GM19324 (cell line): ENCODE measurements around the gene RIN1.

ENCODE experiments used
- ATAC-seq: cut with Tn5 transposase; IDR thresholded peaks from one replicate; pipeline ENCODE4 v1.9.1; 2021; ENCODE audit warnings: mild to moderate bottlenecking, moderate library complexity; ENCODE audit not compliant: unreplicated experiment, low FRiP score

RIN1 gene

DNA sequence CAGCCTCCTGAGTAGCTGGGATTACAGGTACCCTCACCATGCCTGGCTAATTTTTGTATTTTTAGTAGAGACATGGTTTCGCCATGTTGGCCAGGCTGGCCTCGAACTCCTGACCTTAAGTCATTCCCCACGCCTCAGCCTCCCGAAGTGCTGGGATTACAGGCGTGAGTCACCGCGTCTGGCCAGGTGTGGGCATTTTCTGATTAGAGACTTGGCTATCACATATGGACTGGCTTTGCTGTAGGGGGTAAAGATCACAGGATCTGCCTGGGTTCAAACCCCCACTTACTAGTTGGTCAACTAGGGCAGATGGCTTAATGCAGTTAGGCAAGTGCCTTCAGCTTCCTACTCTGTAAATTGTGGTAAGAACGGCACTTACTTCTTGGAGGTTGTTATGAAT, 25.9 kb downstream of the RIN1 start:
- ATAC-seq: no peak

DNA sequence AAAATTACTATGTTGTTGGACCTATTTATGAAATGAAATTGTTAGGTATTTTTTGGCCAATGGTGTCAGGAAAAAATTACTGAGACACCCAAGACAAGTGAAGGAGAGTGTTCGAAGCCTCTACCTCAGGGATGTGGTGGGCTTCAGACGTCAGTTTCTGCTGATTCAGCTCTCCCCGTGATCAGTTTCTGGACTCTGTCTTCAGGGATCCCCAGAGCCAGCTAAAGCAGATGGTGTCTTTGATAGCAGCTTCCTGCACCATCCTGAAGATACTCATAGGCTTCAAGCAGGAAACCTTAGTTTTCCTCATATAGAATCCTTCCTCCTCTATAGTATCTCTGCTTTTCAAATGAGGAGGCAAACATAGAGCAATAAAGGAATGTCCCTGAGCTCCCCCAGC, 26.8 kb downstream of the RIN1 start:
- no peak for ATAC-seq

DNA sequence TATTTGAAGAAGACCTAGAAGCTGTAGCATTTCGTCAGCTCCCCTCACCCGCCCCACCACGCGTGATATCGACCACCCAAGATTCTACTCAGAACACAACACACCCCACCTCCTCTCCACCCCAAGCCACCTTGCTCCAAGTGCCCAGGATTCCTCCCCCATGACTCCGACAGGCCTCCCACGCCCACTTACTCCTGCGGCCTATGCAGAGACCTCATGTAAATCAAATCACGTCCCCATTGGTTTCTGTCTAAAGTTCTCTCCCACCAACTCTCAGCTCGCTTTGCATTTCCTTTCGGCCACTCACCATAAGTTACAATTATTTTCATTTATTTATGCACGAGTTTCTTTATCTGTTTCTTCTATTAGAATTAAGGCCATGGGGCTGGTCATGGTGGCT, 33.6 kb downstream of the RIN1 start:
- no peak for ATAC-seq

DNA sequence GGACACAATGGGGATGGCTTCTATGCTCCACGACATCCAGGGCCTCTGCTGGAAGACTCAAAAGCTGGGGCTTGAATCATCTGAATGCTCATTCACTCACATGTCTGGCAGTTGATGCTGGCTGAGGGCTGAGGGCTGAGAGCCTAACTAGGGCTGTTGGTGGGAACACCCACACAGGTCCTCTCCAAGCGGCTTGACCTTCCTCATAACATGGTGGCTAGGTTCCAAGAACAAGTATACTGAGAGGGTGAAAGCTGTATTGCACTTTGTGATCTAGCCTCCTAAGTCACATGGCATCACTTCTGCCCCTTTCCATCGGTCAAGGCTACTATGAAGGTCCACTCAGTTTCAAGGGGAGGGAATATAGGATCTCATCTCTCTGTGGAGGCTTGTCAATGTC, 37.0 kb downstream of the RIN1 start:
- ATAC-seq: no peak

DNA sequence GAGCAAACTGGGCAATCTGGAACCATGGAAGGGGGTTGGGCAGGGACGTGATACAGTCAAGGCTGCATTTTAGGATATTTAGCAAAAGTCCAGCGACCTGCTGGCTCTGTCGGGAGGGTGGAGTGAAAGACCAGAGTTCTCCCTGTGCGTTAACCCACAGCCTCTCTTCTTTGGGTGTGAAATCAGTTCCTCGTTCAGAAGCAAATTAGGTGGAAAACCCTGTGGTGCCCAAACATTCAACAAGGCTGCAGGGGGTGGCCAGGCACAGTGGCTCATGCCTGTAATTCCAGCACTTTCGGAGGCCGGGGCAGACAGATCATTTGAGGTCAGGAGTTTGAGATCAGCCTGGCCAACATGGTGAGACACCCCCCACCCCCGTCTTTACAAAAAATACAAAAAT, 38.6 kb downstream of the RIN1 start:
- no peak for ATAC-seq

DNA sequence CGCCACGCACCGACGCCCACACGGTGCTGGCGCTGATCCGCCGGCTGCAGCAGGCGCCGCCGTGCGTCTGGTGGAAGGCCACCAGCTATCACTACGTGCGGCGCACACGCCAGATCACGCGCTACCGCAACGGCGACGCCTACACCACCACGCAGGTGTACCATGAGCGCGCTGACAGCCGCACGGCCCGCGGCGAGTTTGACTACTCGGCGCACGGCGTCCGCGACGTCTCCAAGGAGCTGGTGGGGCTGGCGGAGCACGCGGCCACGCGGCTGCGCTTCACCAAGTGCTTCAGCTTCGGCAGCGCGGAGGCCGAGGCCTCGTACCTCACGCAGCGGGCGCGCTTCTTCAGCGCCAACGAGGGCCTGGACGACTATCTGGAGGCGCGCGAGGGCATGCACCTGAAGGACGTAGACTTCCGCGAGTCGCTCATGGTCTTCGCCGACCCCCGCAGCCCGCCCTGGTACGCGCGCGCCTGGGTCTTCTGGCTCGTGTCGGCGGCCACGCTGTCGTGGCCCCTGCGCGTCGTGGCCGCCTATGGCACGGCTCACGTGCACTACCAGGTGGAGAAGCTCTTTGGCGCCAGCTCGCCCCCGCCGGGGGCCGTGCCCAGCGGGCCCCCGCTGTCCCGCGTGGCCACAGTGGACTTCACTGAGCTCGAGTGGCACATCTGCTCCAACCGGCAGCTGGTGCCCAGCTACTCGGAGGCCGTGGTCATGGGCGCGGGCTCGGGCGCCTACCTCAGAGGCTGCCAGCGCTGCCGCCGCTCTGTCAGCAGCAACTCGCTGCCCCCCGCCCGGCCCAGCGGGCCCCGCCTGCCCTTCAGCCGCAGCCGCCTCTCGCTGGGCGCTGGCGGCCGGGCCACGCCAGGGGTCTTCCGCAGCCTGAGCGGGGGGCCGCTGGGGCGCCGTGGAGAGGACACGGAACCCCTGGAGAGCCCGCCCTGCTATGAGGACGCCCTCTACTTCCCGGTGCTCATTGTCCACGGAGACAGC, 41.3 kb downstream of the RIN1 start:
- ATAC-seq: no peak

DNA sequence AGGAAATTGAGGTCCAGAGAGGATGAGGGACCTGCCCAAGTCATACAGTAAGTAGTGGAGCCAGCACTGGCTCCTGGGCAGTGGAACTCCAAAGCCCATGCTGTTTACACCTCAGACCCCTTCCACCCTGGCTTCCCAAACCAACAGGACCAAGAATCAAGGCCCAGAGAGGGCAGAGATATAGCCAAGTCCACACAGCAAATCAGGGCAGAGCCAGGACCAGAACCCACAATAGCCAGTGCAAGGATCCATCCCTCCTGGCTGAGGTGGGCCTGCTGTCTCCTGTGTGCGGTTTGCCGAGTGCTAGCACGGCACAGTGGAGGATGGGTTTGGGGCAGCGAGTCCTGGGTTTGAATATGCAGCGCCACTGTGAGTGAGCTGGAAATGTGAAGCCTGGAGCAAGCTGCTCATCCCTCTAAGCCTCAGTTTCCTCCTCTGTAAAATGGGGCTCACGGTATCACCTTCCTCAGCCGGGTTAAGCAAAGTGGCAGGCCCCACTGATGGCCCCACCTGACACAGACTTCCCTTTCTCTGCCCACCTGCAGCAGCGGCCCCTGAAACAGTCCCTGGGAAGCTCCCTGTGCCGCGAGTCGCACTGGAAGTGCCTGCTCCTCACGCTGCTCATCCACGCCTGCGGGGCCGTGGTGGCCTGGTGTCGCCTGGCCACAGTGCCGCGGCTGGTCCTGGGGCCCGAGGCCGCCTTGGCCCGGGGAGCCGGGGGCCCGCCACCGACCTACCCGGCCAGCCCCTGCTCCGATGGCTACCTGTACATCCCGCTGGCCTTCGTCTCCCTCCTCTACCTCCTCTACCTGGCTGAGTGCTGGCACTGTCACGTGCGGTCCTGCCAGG, 42.2 kb downstream of the RIN1 start:
- ATAC-seq: no peak

DNA sequence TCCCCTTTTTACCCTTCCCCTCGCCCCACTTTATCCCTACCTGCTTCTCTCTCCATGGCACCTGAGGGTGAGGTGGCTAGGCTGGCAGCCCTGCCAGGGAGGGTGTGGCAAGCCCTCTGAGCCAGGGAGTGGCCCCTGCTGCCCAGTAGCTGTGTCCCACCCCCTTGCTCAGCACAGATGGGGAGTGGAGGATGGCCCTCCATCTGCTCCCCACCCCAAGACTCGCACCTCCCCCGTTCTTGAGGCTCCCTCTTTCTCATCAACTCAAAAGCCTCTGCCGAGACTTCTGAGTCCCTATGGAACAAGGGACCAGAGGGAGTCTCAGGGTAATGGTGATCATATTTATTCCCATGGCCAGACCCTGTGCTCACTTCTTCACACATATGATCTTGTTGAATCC, 42.9 kb downstream of the RIN1 start:
- ATAC-seq: no peak

DNA sequence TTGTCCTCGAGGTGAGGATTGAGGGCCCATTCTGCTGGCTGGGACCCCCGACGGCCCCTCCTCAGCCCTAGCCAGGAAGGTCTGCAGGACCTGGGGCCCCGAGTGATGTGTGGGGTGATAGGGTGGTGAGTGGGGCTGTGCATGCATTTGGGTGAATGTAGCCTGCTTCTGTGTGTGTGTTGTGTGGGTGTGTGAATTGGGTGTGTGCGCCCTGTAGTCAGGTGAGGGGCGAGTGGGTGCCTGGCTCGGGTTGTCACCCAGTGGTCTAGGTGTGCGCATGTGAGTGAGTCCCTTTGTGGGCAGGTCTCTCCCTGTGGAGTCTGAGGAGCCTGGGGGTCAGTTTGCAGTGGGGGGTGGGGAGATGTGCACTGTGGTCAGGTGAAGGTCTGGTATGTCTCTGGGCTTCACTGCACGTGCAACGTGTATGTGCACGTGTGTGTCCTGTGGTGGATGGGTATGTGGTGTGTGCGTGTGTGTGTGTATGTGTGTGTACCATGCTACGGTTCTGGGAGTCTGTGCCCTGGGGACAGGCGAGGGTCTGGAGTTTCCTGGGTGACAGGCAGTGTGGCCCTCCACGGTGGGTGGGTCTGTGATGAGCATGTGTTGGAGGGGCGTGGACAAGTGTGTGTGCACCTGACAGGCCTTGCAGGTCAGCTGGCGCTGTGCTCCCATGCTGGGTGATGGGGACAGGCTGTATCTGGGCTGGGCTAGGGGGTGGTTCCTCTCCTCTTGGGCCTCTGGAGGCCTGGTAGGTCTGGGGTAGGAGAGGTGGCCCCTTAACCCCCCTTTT, 43.5 kb downstream of the RIN1 start:
- no peak for ATAC-seq

DNA sequence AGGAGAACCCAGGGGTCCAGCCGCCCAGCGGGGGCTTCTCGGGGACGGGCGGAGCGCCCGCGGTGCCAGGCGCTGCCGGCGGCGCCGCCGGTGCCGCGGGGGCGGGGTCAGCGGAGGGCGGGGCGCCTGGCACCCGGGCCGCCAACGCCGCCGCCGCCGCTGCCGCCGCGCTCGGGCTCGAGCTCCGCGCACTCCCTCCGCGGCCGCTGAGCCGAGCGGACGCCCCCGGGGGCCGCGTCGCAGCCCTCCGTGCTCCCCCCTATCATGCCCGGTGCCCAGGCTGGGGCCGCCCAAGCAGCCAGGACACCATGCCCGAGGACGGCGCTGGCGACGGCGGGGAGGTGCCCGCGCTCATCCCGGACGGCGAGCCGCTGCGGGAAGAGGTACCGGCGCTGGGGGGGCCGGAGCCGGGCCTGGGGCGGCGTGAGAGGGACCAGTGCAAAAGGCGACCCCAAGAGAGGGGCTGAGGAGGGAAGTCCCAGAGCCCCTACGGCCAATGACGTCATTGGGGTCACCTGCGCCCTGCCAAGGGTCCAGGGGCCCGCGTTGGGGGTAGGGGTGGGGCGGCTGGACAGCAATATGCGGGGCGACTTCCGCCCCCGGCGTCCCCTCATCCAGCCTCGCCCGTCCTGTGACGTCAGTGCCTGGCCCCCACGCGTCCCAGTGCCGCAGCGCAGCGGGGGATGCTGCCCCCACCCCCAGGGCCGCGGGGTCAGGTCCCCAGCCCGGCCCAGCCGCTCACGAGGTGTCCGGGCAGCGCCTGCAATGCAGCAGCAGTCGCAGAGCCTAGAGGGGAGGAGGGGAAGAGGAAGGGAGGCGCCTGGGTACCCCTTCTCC, 44.3 kb downstream of the RIN1 start, which contains the start of gene TMEM151A:
TMEM151A (plus strand) TSS at position 189 of the 837 bp plus-strand sequence; CDS start at position 309, 120 bp downstream.
- ATAC-seq: no peak

DNA sequence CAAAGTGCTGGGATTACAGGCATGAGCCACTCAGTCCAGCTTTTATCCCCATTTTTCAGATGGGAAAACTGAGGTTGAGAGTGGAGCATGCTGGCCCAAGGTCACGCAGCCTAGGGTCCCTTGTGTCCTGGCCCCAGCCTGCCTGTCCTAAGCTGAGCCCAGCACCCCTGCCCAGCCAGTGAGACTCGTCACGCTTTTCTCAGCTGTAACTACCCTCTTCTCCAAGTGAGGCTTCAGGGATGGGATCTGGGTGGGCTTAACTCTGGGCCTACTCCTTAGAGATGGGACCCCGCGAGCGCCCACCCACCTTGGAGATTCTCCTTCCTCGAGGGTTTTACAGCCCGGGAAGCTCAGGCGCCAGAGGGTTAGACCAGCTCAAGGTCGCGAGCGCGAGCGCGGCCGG, 44.9 kb downstream of the RIN1 start:
- no peak for ATAC-seq

DNA sequence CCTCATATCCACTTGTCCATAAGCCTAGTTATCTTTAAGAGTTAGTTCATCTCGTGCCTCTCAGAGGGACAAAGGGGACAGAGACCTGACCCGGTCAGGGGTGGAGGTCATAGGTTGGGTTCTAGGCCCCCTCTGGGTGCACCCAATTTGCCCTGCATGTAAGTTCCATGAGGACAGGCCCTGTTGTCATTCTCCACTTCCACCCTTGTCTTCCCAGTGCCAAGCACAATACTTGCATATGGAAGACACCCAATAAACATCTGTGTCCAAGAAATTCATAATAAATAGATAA, 46.0 kb downstream of the RIN1 start:
- ATAC-seq: no peak

DNA sequence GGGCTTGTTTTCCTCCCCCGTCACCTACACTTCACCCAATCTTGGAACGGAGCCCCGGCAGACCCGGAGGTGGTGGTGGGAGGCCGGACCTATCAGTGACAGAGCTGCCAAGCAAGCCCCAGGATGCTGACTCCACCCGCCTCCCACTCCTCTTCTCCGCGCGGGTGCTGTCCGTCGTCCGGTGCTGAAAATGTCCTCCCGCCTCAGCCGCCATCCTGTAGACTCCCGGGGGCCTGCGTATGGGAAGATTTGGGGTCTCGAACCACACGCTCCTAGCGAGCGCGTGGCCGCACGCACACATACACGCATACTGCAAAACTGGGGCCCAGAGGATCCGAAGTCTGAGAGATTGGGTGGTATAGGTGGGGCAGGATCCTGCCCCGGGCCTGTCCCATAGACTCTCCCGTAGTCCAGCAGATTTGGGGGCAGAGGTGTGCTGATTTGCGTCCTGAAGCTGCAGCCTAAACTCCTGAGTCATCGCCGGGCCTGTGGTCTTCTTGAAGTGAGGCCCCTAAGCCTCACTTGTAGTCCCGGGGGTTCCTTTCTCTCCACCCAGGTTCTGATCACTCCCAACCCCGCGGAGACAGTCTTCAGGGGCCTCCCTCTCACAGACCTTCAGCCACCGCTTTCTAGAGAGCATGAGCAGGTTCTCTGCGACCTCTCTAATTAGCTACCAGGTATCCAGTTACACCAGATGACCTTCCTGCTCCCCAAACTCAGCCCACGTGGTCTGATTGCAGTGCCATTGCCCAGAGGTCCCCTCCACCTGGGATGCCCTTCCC, 46.5 kb downstream of the RIN1 start:
- ATAC-seq: peak; percentile 34

DNA sequence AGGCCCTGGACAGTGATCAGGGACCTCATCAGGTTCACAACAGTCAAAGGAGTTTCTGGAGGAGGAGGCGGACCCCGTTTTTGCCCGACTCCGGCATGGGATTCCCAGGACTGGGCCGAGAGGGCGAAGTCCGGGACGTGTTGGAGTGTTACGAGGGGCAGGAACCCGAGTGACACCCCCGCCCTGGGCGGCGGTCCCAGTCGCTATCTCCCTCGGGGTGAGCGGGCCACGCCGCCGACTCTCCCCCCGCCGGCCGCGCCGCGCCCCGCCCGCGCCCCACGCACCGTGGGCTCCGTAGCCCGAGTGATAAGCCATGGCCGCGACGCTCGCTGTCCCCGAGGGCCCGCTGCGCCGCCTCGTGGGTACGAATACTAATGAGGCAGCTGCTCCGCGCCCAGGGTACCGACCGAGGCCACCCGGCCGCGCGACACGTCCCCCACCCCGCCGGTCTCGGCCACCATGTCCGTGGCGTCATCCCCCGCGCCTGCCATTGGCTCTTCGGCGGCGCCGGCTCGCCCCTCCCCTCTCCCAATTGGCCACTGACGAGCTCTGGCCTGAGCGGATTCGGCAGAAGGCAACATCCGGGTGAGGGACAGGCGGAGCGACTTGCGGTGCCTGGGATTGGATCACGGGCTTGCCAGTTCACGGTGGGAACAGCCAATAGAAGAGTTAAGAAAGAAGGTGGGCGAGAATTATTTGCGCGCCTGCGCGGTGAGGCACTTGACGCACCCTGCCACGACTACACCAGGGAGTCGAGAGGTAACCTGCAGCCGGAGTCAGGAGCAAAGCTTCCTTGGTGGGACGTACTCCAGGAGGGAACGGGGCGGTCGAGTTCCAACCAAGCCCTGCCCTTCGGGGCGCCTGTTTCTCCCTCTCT, 47.3 kb downstream of the RIN1 start, which contains the start of gene YIF1A:
YIF1A (minus strand) TSS at position 473 of the 877 bp plus-strand sequence; CDS start at position 315, 158 bp downstream.
- peak; percentile 91 for ATAC-seq

DNA sequence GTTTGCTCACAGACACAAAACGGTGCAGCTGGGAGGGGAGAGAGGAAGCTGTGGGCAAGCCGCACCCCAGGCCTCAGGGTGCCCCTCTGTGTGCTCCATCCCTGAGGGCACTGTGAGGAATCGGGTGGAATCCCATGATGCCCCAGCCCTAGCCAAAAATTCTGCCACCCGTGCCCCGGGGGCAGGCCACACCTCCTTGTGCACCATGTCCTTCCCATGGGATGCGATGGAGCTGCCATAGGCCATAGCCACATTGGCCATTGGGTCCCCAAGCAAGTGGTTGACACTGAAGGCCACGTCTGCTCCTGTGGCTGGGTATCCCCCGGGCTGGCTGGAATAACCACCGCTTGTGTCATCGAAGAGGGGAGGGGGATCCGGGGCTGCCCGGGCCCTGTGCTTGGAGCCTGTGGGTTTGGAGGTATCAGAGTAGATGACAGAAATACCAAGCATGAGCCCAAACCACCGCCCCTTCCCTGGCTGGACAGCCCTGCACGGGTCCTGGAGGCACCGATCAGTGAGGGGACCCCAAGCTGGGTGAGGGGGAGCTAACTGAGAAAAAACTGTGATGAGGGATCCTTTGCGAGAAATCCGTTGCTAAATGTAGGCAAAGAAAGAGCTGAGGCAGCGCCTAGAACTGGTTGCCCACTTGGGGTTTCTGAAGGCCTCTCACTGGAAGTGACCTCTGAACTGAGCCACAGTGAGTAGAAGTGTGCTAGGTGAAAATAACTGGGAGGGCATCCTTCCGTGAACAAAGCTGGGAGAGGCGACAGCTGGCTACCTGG, 48.2 kb downstream of the RIN1 start:
- ATAC-seq: no peak

DNA sequence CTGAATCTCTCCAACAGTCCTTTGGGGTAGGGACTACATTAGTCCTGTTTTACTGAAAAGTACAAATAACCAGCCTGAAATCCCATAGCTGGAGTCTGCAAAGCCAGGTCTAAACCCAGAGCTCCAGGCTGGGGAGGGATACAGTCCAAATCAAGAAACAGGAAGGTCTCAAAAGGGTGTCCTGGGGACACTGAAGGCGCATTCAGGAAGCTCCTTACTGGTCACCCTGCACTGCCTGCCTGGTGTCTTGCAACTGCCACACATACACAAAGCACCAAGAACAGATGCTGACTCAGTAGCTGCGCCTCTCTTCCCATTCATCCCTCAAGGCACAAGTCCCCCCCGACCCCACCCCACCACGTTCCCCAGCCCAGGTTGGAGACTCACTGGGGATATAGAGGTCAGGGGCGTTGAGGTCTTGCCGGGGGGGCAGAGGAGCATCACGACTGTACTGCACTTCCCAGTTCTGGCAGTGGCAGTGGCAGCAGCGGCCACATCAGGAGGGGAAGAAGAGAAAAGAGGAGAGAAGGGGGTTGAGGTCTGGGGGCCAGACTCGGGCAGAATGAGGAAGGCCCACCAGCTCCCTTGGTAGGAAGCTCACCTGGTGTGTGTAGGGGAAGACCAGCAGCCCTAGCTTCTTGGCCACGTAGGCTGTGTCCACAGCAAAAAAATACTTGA, 48.9 kb downstream of the RIN1 start:
- no peak for ATAC-seq

DNA sequence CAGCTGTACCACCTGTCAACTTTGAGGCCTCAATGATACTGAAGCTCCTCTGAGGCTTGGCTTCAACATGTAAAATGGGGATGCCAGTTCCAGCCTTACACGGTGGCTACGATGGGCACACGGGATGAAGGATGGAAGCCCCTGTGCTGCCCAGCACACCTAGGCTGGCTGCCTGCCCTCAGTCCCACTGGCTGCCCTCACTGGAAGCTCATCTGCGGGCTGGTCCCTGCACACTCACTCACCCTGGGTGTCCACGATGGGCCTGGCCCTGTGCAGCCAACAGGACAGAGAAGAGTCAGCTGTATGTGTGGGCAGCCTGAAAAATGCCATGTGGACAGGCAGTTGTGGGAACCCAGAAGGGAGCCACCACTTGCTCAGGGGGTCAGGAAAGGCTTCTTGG, 49.5 kb downstream of the RIN1 start:
- ATAC-seq: no peak
